Loucy (cell line): ENCODE results near the gene OR51B2.

Source experiments
- EZH2phosphoT487 ChIP-seq: fragments of 200-600 bp; IDR thresholded peaks from 2 replicates; pipeline ENCODE4 v1.6.1; 2018; ENCODE audit warnings: antibody characterized with exemption, mild to moderate bottlenecking, moderate library complexity, borderline replicate concordance
- TF ChIP-seq, protein P1 (sequence below): fragments of 200-600 bp; sonication (generic); conservative IDR thresholded peaks from 2 replicates; pipeline ENCODE4 v1.5.1; 2014; ENCODE audit warnings: mild to moderate bottlenecking, antibody characterized with exemption, low read length

DNA sequence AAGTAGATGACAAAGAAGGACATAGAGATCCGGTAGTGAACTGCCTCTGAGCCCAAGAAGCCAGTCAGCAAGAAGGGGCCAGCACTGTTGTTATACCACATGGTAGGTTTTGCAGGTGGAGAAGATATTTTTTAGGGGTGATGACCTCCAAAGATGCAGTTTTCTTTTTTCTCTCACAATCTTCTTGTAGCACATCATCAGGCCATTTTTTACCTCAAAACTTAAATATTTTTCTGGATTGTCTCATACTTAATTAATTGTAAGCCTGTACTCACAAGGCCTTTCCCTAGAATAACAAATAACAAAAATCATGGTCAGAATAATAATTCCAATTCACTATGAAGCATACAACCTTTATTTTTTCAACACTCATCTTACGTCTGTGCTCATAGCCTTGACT is 22.3 kb downstream of the OR51B2 start, which contains the start of gene OR51B4:
- TF ChIP-seq, protein P1, sequence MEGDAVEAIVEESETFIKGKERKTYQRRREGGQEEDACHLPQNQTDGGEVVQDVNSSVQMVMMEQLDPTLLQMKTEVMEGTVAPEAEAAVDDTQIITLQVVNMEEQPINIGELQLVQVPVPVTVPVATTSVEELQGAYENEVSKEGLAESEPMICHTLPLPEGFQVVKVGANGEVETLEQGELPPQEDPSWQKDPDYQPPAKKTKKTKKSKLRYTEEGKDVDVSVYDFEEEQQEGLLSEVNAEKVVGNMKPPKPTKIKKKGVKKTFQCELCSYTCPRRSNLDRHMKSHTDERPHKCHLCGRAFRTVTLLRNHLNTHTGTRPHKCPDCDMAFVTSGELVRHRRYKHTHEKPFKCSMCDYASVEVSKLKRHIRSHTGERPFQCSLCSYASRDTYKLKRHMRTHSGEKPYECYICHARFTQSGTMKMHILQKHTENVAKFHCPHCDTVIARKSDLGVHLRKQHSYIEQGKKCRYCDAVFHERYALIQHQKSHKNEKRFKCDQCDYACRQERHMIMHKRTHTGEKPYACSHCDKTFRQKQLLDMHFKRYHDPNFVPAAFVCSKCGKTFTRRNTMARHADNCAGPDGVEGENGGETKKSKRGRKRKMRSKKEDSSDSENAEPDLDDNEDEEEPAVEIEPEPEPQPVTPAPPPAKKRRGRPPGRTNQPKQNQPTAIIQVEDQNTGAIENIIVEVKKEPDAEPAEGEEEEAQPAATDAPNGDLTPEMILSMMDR: no peak
- no peak for TF ChIP-seq EZH2phosphoT487
